Endothelial cell of umbilical vein (primary cell): ENCODE measurements around the gene C1QB. TPM values are rescaled to one million over a fixed set of nuclear protein-coding genes. Genes with fewer than 3 reads are reported as not detected.

Source experiments
- BruUV-seq: library from RNA; stranded (reverse); fragments of 400-500 nt; replicated peaks from 2 replicates; lab custom pipeline; 2021; lab: Mats Ljungman, UMichigan
- CTCF ChIA-PET: fragments of 300-600, 350-600 bp; sonication (Branson Sonifier 250); formaldehyde crosslinking; loops from one replicate; lab custom pipeline; 2021; ENCODE audit warnings: antibody characterized with exemption, inconsistent platforms; lab: Charles Lee
- POLR2A ChIA-PET: fragments of 300-600, 350-600 bp; sonication (Branson Sonifier 250); formaldehyde crosslinking; loops from one replicate; lab custom pipeline; 2021; ENCODE audit warnings: antibody characterized with exemption, inconsistent platforms; lab: Charles Lee
- DNase-seq: peaks from one replicate; pipeline ENCODE4 v3.0.0-alpha.2; 2011; ENCODE audit warnings: low read depth, low spot score
- FAIRE-seq: peaks from 2 replicates; lab custom pipeline; 2011; peaks lifted over from hg19 to GRCh38; lab: Jason Lieb, UNC
- H2AFZ ChIP-seq: 2 replicates; pipeline ENCODE4 v1.6.0; 2012; ENCODE audit warnings: low read depth, low read length, control low read depth, inconsistent platforms
- H3K27ac ChIP-seq: 2 replicates; pipeline ENCODE4 v1.5.1; 2011; ENCODE audit warnings: low read depth, mild to moderate bottlenecking, control low read depth, low read length, moderate library complexity; ENCODE audit not compliant: insufficient read depth
- H3K27me3 ChIP-seq, 2 experiments: 2 replicates each; pipeline versions ENCODE4 v1.6.0 to v1.6.1; 2011; ENCODE audit warnings: low read length in 2 of 2, mixed read lengths in 1 of 2; ENCODE audit not compliant: control insufficient read depth in 2 of 2, insufficient read depth in 2 of 2
- H3K36me3 ChIP-seq, 2 experiments: 2 replicates in 1 of 2; 3 replicates in 1 of 2; pipeline ENCODE4 v1.5.1; 2011; ENCODE audit warnings: low read length in 2 of 2, mild to moderate bottlenecking in 1 of 2, moderate library complexity in 1 of 2; ENCODE audit not compliant: control insufficient read depth in 2 of 2, insufficient read depth in 2 of 2; ENCODE audit errors: extremely low read depth in 1 of 2
- H3K4me1 ChIP-seq: 3 replicates; pipeline ENCODE4 v1.5.1; 2011; ENCODE audit warnings: mild to moderate bottlenecking, low read length; ENCODE audit not compliant: control insufficient read depth, insufficient read depth; ENCODE audit errors: extremely low read depth
- H3K4me2 ChIP-seq: 2 replicates; pipeline ENCODE4 v1.6.1; 2011; ENCODE audit warnings: low read length, control low read depth, mixed read lengths; ENCODE audit not compliant: insufficient read depth
- H3K4me3 ChIP-seq, 3 experiments: fragments of 200-600 bp in 1 of 3; sonication (generic), shearing (Covaris generic) in 1 of 3; replicated peaks in 1 of 3; 2 replicates each; pipeline ENCODE4 v1.5.1; 2011 to 2016; ENCODE audit warnings: control low read depth in 3 of 3, low read length in 3 of 3, mild to moderate bottlenecking in 2 of 3, inconsistent platforms in 1 of 3, low read depth in 1 of 3, moderate library complexity in 1 of 3; ENCODE audit not compliant: insufficient read depth in 1 of 3
- H3K79me2 ChIP-seq: 2 replicates; pipeline ENCODE4 v1.6.0; 2012; ENCODE audit warnings: low read length, inconsistent platforms; ENCODE audit not compliant: control insufficient read depth, insufficient read depth
- H3K9ac ChIP-seq: replicated peaks from 2 replicates; pipeline ENCODE3; 2011; ENCODE audit warnings: low read length, control low read depth; ENCODE audit not compliant: insufficient read depth; ENCODE audit errors: extremely low read depth
- H3K9me1 ChIP-seq: replicated peaks from 3 replicates; pipeline ENCODE4 v1.6.0; 2011; ENCODE audit warnings: mild to moderate bottlenecking, low read length; ENCODE audit not compliant: control insufficient read depth, insufficient read depth; ENCODE audit errors: extremely low read depth
- H3K9me3 ChIP-seq: replicated peaks from 2 replicates; pipeline ENCODE4 v1.5.1; 2012; ENCODE audit warnings: low read length, inconsistent platforms; ENCODE audit not compliant: control insufficient read depth, insufficient read depth
- H4K20me1 ChIP-seq: replicated peaks from 2 replicates; pipeline ENCODE3; 2011; ENCODE audit warnings: mild to moderate bottlenecking, low read length; ENCODE audit not compliant: control insufficient read depth, insufficient read depth; ENCODE audit errors: extremely low read depth
- EZH2 ChIP-seq: IDR thresholded peaks from 2 replicates; pipeline ENCODE4 v1.6.1; 2012; ENCODE audit warnings: borderline replicate concordance, low read depth, mild to moderate bottlenecking, moderate library complexity, low read length, inconsistent platforms; ENCODE audit not compliant: severe bottlenecking
- FOS ChIP-seq: IDR thresholded peaks from 2 replicates; pipeline ENCODE4 v1.6.1; 2011; ENCODE audit warnings: mild to moderate bottlenecking, low read length, moderate library complexity, borderline replicate concordance; ENCODE audit not compliant: insufficient read depth
- GATA2 ChIP-seq: IDR thresholded peaks from 2 replicates; pipeline ENCODE4 v1.7.0; 2011; ENCODE audit warnings: low read depth, mild to moderate bottlenecking, moderate library complexity, mixed read lengths, low read length; ENCODE audit not compliant: insufficient read length, insufficient read depth
- JUN ChIP-seq: IDR thresholded peaks from 2 replicates; pipeline ENCODE4 v1.6.1; 2011; ENCODE audit warnings: borderline replicate concordance, low read depth; ENCODE audit not compliant: insufficient read length, insufficient read depth
- MYC ChIP-seq: IDR thresholded peaks from one replicate; pipeline ENCODE4 v1.6.1; 2011; ENCODE audit warnings: mild to moderate bottlenecking, low read depth, low read length
- POLR2A ChIP-seq: IDR thresholded peaks from 2 replicates; pipeline ENCODE4 v1.6.1; 2012; ENCODE audit warnings: low read depth, mild to moderate bottlenecking, control low read depth, low read length
- POLR2AphosphoS5 ChIP-seq: IDR thresholded peaks from 2 replicates; pipeline ENCODE4 v1.6.1; 2012; ENCODE audit warnings: low read depth, mild to moderate bottlenecking, control low read depth, low read length, moderate library complexity; ENCODE audit not compliant: insufficient read depth
- dilution Hi-C: fragments of 300-500 bp; cut with MboI; formaldehyde crosslinking; loops from one replicate; pipeline ENCODE4 v1.15.0; 2019; ENCODE audit warnings: low sequenced_read_pairs; ENCODE audit not compliant: extremely low pct_ligation_motif_present
- intact Hi-C: fragments of 100-400 bp; cut with micrococcal nuclease; formaldehyde crosslinking; loops from one replicate; pipeline ENCODE4 v1.10.0; 2022
- polyA plus RNA-seq, 4 experiments: library from polyadenylated mRNA; depleted of rRNA in 3 of 4; stranded (reverse) in 3 of 4; unstranded in 1 of 4; fragments of >200 nt; gene quantifications; 2 replicates each; pipeline versions ENCODE4 v1.2.1 to v1.2.3, GENCODE V29; 2011 to 2012; ENCODE audit warnings: missing spikeins in 1 of 4
- total RNA-seq: library from RNA; stranded (reverse); gene quantifications from 2 replicates; pipeline ENCODE4 v1.2.3, GENCODE V29; 2021
- TF ChIP-seq, protein P1 (sequence below): IDR thresholded peaks from 2 replicates; pipeline ENCODE4 v1.6.1; 2011; ENCODE audit not compliant: insufficient read depth, insufficient read length
- TF ChIP-seq, protein P2 (sequence below), 2 donors: IDR thresholded peaks; 1 replicate in 1 of 2; 2 replicates in 1 of 2; pipeline ENCODE4 v1.5.1; 2011; ENCODE audit warnings: low read length in 2 of 2, mild to moderate bottlenecking in 2 of 2, moderate library complexity in 2 of 2, control low read depth in 1 of 2, inconsistent platforms in 1 of 2, low read depth in 1 of 2; ENCODE audit not compliant: insufficient read depth in 1 of 2; ENCODE audit errors: extremely low read depth in 1 of 2

The C1QB gene
- total and polyA plus RNA-seq, 2 donors (not counting 3 experiments of a cell fraction or from before 2014, with no cell fraction given), result not detected

DNA sequence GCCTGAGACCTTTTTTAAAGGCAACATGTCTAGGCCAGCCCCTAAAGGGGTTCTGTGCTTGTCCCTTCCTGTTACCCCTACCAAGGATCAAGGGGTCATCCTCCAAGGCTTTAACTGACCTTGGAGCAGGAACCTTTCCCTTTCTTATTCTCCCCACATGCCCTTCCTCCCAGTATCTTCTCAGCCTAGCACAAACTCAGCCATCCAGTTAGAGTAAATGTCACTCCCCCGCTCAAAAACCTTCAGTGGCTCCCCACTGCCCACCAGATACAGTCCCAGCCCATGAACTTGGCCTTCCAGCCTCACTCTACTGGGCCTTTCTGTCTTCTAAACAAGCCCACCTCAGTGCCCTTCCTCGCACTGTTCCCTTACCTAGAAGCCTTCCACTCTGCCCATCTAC is 8.8 kb downstream of the C1QB start:
- BruUV-seq, result no TSS peak
- intact Hi-C loops, result no loop called here

More for the DNA sequence above, 8.8 kb downstream of the C1QB start:
- ChIA-PET CTCF (interaction anchor here (1.3 to 7.3 kb wide), 2 partner anchors 242 to 268 kb away, joined by 3 to 125 read pairs; no protein-coding TSS in a partner anchor), POLR2A (no interaction called here)
- no peak overlapping the region for H3K9ac ChIP-seq
- H3K79me2 ChIP-seq, result no peaks in the 10 kb centered on the region
- no peaks in the 10 kb centered on the region for H3K9me3 ChIP-seq
- H4K20me1 ChIP-seq, result no peaks in the 10 kb centered on the region
- FAIRE-seq (no peak), DNase-seq (no peak)
- H3K9me1 ChIP-seq, result no peaks in the 10 kb centered on the region
- H3K27me3 ChIP-seq, result peaks cover 0 to 1% of the 10 kb centered on the region in 2 experiments
- no peak overlapping the region for H3K4me2 ChIP-seq
- H3K4me3 ChIP-seq, result no peak overlapping the region
- H3K4me1 ChIP-seq, result no peaks in the 10 kb centered on the region
- no peaks in the 10 kb centered on the region for H3K36me3 ChIP-seq
- dilution Hi-C loops, result loop anchor here (25.0 kb wide), 1 partner anchor 300 kb away; the partner anchor contains the start of gene LACTBL1
- H2AFZ ChIP-seq, result no peak overlapping the region
- TF ChIP-seq EZH2, result no peak
- no peak for TF ChIP-seq MYC
- TF ChIP-seq FOS, result no peak
- TF ChIP-seq, protein P1, sequence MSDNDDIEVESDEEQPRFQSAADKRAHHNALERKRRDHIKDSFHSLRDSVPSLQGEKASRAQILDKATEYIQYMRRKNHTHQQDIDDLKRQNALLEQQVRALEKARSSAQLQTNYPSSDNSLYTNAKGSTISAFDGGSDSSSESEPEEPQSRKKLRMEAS, result no peak
- no peak for TF ChIP-seq POLR2AphosphoS5
- TF ChIP-seq GATA2, result no peak
- no peak for TF ChIP-seq JUN
- no peak for TF ChIP-seq POLR2A
- TF ChIP-seq, protein P2, sequence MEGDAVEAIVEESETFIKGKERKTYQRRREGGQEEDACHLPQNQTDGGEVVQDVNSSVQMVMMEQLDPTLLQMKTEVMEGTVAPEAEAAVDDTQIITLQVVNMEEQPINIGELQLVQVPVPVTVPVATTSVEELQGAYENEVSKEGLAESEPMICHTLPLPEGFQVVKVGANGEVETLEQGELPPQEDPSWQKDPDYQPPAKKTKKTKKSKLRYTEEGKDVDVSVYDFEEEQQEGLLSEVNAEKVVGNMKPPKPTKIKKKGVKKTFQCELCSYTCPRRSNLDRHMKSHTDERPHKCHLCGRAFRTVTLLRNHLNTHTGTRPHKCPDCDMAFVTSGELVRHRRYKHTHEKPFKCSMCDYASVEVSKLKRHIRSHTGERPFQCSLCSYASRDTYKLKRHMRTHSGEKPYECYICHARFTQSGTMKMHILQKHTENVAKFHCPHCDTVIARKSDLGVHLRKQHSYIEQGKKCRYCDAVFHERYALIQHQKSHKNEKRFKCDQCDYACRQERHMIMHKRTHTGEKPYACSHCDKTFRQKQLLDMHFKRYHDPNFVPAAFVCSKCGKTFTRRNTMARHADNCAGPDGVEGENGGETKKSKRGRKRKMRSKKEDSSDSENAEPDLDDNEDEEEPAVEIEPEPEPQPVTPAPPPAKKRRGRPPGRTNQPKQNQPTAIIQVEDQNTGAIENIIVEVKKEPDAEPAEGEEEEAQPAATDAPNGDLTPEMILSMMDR (IDR thresholded peaks at IDR 0.05; ENCODE audit: extremely low read depth in 1 of 2, insufficient read depth in 1 of 2, low read depth in 1 of 2, low read length in 2 of 2), result no peak
- no peak overlapping the region for H3K27ac ChIP-seq
